K562 (cell line): Measurements from ENCODE around the gene TNNT1. TPM values are rescaled to one million over a fixed set of nuclear protein-coding genes. Genes with fewer than 3 reads are reported as not detected.

Experiments
- CREM ChIP-seq: IDR thresholded peaks from 2 replicates; pipeline ENCODE4 v1.6.1; 2014; ENCODE audit warnings: antibody characterized with exemption, low read depth
- ETS1 ChIP-seq: conservative IDR thresholded peaks from 2 replicates; pipeline ENCODE4 v1.6.1; 2011; ENCODE audit warnings: low read depth, mild to moderate bottlenecking, low read length; ENCODE audit not compliant: control insufficient read depth
- L3MBTL2 ChIP-seq: fragments of 450-650 bp; IDR thresholded peaks from 2 replicates; pipeline ENCODE4 v1.6.1; 2016; ENCODE audit warnings: mild to moderate bottlenecking, moderate library complexity
- LEF1 ChIP-seq: fragments of 450-650 bp; IDR thresholded peaks from 2 replicates; pipeline ENCODE4 v1.6.1; 2016; ENCODE audit warnings: mild to moderate bottlenecking
- MAZ ChIP-seq, 2 experiments: fragments of 450-650 bp in 1 of 2; sonication (generic) in 1 of 2; formaldehyde crosslinking; IDR thresholded peaks in 1 of 2; conservative IDR thresholded peaks in 1 of 2; 2 replicates each; pipeline versions ENCODE4 v1.4.0 to v1.5.0; 2020; ENCODE audit warnings: mild to moderate bottlenecking in 1 of 2, missing genetic modification reagents in 1 of 2
- MCM2 ChIP-seq: fragments of 450-650 bp; IDR thresholded peaks from 2 replicates; pipeline ENCODE4 v1.6.1; 2017; ENCODE audit warnings: low read depth, mild to moderate bottlenecking
- PHB2 ChIP-seq: fragments of 450-650 bp; IDR thresholded peaks from 2 replicates; pipeline ENCODE4 v1.6.1; 2017; ENCODE audit warnings: low read depth
- PTBP1 ChIP-seq: fragments of 200-400 bp; formaldehyde crosslinking; IDR thresholded peaks from 2 replicates; pipeline ENCODE4 v1.6.1; 2017; ENCODE audit warnings: low read depth, low read length
- SRF ChIP-seq, 2 experiments: fragments of 250-450, 450-650 bp in 1 of 2; sonication (Bioruptor Pico) in 1 of 2; sonication (generic) in 1 of 2; formaldehyde crosslinking; IDR thresholded peaks; 2 replicates each; pipeline versions ENCODE4 v1.5.0 to v1.5.1; 2020 to 2022; ENCODE audit warnings: mild to moderate bottlenecking in 1 of 2, missing genetic modification reagents in 1 of 2
- ZBTB40 ChIP-seq, 2 experiments: fragments of 450-650 bp in 1 of 2; sonication (generic) in 1 of 2; formaldehyde crosslinking in 1 of 2; IDR thresholded peaks; 2 replicates each; pipeline versions ENCODE4 v1.7.1 to v1.9.0; 2016 to 2022; ENCODE audit warnings: inconsistent platforms in 1 of 2, mild to moderate bottlenecking in 1 of 2, missing genetic modification reagents in 1 of 2
- ZNF511 ChIP-seq: sonication (generic); formaldehyde crosslinking; IDR thresholded peaks from 2 replicates; pipeline ENCODE4 v1.8.0; 2022; ENCODE audit warnings: mild to moderate bottlenecking, missing genetic modification reagents
- polyA plus RNA-seq, 8 experiments: library from polyadenylated mRNA; depleted of rRNA in 4 of 8; stranded (reverse) in 5 of 8; unstranded in 3 of 8; fragments of >200 nt; fragmentation: Nextera tagmentation in 2 of 8; fragmentation: Illumina TruSeq in 1 of 8; extraction: Ambion mirVana in 2 of 8; extraction: Trizol in 1 of 8; gene quantifications; 2 replicates each; pipeline versions ENCODE4 v1.2.1 to v1.2.3, GENCODE V29; 2011 to 2014; ENCODE audit warnings: inconsistent platforms in 1 of 8, missing spikeins in 1 of 8
- total RNA-seq, 7 experiments: library from RNA; depleted of rRNA in 6 of 7; stranded (reverse); fragments of >200 nt in 6 of 7; fragmentation: Illumina TruSeq in 2 of 7; extraction: Trizol in 2 of 7; gene quantifications; 2 replicates each; pipeline versions ENCODE4 v1.2.1 to v1.2.3, GENCODE V29; 2011 to 2021; ENCODE audit warnings: low replicate concordance in 1 of 7
- TF ChIP-seq, protein P1 (sequence below): fragments of 250-450 bp; sonication (Bioruptor Pico); IDR thresholded peaks from 2 replicates; pipeline ENCODE4 v1.4.0; 2020

The TNNT1 gene
- total and polyA plus RNA-seq, 9 of the 15 experiments (the other 6 are each of a cell fraction or from before 2014, with no cell fraction given): 31.8 to 390 (median 227) TPM

GRCh38 chr19:55173186-55173713 lies 24.2 kb upstream of the TNNT1 start (continued):
- TF ChIP-seq SRF (CRISPR knock-in tag; IDR thresholded peaks at IDR 0.05): no peak
- no peak for TF ChIP-seq PTBP1
- TF ChIP-seq, protein P1, sequence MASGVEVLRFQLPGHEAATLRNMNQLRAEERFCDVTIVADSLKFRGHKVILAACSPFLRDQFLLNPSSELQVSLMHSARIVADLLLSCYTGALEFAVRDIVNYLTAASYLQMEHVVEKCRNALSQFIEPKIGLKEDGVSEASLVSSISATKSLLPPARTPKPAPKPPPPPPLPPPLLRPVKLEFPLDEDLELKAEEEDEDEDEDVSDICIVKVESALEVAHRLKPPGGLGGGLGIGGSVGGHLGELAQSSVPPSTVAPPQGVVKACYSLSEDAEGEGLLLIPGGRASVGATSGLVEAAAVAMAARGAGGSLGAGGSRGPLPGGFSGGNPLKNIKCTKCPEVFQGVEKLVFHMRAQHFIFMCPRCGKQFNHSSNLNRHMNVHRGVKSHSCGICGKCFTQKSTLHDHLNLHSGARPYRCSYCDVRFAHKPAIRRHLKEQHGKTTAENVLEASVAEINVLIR: no peak
- no peak for TF ChIP-seq LEF1
- TF ChIP-seq CREM: no peak
- TF ChIP-seq ETS1: no peak
- no peak for TF ChIP-seq PHB2
- TF ChIP-seq ZNF511: no peak
- no peak for TF ChIP-seq MAZ (CRISPR knock-in tag; conservative IDR thresholded peaks at IDR 0.05 in 1 of 2, IDR thresholded peaks at IDR 0.05 in 1 of 2)
- 0 out of 2 replicates have a peak, but pooled peaks have one; percentile 39 for TF ChIP-seq ZBTB40 (IDR thresholded peaks at IDR 0.05)
- no peak for TF ChIP-seq ZBTB40 (CRISPR knock-in tag; IDR thresholded peaks at IDR 0.05)
- TF ChIP-seq MCM2: no peak
- TF ChIP-seq L3MBTL2: 0 out of 2 replicates have a peak, but pooled peaks have one; percentile 18
